ENCODE data around the gene CYP2D6.
"Not testable (repeated sequence)": the region's sequence is repeated elsewhere in the genome, so short reads cannot be mapped to it uniquely, and the experiment has no call there.

CYP2D6 gene

GRCh38 chr22:42158456-42159132 is 28.0 kb upstream of the CYP2D6 start:
- no peak for DNase-seq (ENCODE audit: low read depth in 2 of 2)

GRCh38 chr22:42156598-42156997 is 26.0 kb upstream of the CYP2D6 start:
- no peak for DNase-seq (ENCODE audit: low read depth in 2 of 2)

DNA sequence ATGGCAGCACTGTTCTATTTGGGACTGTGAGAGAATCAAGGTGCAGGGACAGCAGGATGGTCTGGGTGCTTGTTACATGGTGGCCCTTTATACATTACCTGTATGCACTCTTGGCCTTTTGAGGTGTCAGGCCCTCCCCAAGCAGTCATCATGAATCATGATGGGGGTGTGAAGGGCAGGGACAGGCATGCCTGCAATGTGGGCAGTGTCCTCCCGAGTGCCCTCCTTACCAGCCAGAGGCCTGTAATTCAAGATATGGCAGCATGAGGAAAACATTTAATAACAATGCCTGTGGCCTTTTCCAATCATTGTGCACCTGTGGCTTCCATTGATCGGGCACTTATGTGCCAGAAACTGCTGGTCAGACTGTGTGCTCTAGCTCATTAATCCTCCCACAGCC is 25.5 kb upstream of the CYP2D6 start:
- DNase-seq (ENCODE audit: low read depth in 2 of 2), result no peak

GRCh38 chr22:42155053-42155543 is 24.5 kb upstream of the CYP2D6 start:
- no peak for DNase-seq (ENCODE audit: low read depth in 2 of 2)

- no peak for DNase-seq (ENCODE audit: low read depth in 2 of 2)
Measured at GRCh38 chr22:42154293-42155052, 23.9 kb upstream of the CYP2D6 start.

DNA sequence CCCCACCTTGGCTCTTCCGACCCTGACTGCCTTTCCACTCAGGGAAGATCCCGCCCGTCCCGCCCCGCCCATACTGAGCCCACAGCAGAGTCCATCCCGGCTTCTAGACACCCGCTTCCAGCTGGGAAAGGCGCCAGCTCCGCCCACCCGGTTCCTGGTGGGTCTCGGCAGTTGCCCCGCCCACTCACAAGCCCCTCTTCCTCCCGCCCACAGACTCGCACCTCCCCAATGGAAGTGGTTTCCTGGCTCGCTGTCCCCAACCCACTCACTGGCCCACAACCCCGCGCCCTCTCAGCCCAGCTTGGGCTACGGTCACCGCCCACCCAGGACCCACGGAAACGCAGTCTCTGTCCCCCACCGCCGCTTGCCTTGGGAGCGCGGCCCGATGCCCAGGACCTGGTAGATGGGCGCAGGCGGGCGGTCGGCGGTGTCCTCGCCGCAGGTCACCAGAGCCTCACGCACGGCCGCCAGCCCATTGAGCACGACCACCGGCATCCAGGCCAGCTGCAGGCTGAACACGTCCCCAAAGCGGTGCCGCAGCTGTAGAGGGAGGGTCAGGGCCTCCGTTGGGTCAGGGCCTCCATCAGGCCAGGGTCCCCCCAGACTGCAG is 22.2 kb upstream of the CYP2D6 start:
- no peak for DNase-seq (ENCODE audit: low read depth in 2 of 2)

GRCh38 chr22:42151924-42152635 is 21.5 kb upstream of the CYP2D6 start:
- DNase-seq (ENCODE audit: low read depth in 2 of 2), result no peak

DNA sequence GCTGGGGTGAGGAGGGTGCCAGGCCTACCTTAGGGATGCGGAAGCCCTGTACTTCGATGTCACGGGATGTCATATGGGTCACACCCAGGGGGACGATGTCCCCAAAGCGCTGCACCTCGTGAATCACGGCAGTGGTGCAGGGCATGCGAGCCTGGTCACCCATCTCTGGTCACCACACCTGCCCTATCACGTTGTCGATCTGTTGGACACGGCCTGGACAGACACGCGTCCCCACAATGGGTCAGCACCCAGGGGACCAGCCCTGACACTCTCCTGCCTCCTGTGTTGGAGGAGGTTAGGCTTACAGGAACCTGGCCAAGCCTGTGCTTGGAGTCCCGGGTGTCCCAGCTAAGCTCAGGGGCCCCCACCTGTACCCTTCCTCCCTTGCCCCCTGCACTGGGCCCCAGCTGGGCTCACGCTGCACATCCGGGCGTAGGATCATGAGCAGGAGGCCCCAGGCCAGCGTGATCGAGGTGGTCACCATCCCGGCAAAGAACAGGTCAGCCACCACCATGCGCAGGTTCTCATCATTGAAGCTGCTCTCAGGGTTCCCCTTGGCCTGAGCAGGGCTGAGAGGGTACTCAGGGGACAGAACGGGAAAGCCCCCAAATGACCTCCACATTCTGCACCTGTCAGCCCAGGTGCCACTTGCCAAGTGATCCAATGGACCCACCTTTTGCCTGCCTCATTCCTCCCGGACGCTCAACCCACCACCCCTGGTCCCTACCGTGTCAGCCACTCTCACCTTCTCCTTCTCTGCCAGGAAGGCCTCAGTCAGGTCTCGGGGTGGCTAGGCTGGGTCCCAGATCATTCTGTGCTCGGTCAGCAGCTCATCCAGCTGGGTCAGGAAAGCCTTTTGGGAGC is 20.3 kb upstream of the CYP2D6 start:
- DNase-seq (ENCODE audit: low read depth in 2 of 2), result no peak

- not testable (repeated sequence) for DNase-seq (ENCODE audit: low read depth in 2 of 2)
Measured at GRCh38 chr22:42149798-42150197, 19.2 kb upstream of the CYP2D6 start.

DNA sequence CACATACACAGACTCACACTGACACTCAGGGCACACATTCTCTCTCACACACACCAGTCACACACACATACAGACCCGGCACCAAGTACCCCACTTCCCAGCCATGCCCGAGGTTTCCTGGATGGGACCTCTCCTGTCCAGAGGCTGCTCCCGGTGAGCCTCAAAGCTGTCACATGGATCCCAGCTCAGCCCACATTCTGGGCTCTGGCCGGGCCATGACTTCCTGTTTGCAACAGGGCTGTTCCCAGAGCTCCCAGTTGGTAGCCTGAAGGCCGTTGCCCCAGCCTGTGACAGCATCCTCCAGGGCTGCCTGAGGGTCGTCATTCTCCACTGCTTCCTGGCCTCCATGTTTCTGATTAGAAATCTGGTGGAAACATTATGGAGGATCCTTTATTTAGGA is 14.6 kb upstream of the CYP2D6 start:
- no peak for DNase-seq (ENCODE audit: low read depth in 2 of 2)

DNA sequence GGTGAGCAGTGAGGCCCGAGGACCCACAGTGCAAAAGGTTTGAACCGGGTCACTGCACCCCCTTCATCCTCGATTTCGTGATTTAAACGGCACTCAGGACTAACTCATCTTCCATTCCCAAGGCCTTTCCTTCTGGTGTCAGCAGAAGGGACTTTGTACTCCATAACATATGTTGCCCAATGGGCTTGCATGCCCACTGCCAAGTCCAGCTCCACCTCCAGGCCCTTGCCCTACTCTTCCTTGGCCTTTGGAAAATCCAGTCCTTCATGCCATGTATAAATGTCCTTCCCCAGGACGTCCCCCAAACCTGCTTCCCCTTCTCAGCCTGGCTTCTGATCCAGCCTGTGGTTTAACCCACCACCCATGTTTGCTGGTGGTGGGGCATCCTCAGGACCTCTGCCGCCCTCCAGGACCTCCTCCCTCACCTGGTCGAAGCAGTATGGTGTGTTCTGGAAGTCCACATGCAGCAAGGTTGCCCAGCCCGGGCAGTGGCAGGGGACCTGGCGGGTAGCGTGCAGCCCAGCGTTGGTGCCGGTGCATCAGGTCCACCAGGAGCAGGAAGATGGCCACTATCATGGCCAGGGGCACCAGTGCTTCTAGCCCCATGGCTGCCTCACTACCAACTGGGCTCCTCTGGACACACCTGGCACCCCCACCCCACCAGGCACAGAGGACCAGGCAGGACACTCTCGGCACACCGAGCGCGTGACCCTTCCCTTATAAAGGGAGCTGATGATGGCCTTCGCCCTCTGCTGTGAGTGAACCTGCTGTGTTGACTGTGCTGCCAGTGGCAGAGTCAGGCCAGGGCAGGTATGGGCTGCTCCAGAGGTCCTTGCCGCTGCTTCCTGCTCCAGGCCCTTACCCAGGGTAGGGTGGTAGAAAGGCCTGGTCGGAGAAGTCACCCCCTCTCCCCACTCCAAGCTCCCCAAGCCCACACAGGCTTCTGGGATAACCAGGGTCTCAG is 13.5 kb upstream of the CYP2D6 start:
- DNase-seq (ENCODE audit: low read depth in 2 of 2), result not testable (repeated sequence)

DNA sequence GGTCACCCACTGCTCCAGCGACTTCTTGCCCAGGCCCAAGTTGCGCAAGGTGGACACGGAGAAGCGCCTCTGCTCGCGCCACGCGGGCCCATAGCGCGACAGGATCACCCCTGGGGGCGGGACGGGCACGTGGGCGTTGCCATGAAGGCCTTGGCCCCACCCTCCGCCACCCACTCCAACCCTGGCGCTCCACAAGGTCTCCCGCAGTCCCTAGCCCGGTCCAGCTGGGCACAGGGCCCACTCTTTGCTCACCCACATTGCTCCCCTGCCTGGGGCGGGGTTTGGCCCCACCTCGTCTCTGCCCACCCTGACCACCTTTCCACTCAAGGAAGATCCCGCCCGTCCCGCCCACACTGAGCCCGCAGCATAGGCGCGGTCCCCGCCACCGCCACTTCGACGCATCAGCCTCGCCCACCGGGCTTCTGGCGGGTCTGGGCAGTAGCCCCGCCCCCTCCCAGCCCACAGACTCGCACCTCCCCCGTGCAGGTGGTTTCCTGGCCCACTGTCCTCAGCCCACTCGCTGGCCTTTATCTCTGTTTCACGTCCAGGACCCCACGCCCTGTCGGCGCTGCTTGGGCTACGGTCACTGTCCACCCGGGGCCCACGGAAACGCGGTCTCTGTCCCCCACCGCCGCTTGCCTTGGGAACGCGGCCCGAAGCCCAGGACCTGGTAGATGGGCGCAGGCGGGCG is 12.3 kb upstream of the CYP2D6 start:
- DNase-seq (ENCODE audit: low read depth in 2 of 2), result no peak

GRCh38 chr22:42141307-42142057 is 10.9 kb upstream of the CYP2D6 start:
- not testable (repeated sequence) for DNase-seq (ENCODE audit: low read depth in 2 of 2)

- DNase-seq (ENCODE audit: low read depth in 2 of 2), result not testable (repeated sequence)
Measured at GRCh38 chr22:42140153-42140552, 9.5 kb upstream of the CYP2D6 start.

GRCh38 chr22:42139508-42139907 is 8.9 kb upstream of the CYP2D6 start:
- DNase-seq (ENCODE audit: low read depth in 2 of 2), result not testable (repeated sequence)

DNA sequence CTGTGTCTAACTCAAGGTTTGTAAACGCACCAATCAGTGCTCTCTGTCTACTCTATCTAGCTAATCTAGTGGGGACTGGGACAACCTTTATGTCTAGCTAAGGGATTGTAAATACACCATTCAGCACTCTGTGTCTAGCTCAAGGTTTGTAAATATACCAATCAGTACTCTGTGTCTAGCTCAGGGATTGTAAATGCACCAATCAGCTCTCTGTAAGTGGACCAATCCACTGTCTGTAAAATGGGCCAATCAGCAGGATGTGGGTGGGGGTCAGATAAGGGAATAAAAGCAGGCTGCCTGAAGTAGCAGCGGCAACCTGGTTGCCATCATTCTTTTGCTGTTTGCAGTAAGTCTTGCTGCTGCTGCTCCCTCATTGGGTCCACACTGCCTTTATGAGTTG is 8.4 kb upstream of the CYP2D6 start:
- no peak for DNase-seq (ENCODE audit: low read depth in 2 of 2)

GRCh38 chr22:42138122-42138770 is 7.6 kb upstream of the CYP2D6 start:
- no peak for DNase-seq (ENCODE audit: low read depth in 2 of 2)

- not testable (repeated sequence) for DNase-seq (ENCODE audit: low read depth in 2 of 2)
Measured at GRCh38 chr22:42135688-42136087, 5.1 kb upstream of the CYP2D6 start.

Measured in stimulated activated CD8-positive, alpha-beta memory T cell treated with anti-CD3 and anti-CD28 coated beads, Interleukin-7, amount 100 ng/mL, for 4 hours (primary cell).